Upper lobe of left lung (tissue), 4 donors: Measurements from ENCODE around the gene CENPP.

ENCODE experiments used
- CTCF ChIP-seq, 6 experiments: fragments of 450-650 bp in 4 of 6; fragments of 200-600 bp in 2 of 6; sonication (generic) in 2 of 6; IDR thresholded peaks; one replicate each; pipeline ENCODE4 v1.5.1; 2016 to 2019; ENCODE audit warnings: antibody characterized with exemption in 6 of 6
- EP300 ChIP-seq, 4 donors: sonication (generic); formaldehyde crosslinking; IDR thresholded peaks; one replicate each; pipeline ENCODE4 v1.5.1; 2017; ENCODE audit warnings: antibody characterized with exemption in 4 of 4, control low read depth in 2 of 4
- POLR2A ChIP-seq, 4 donors: fragments of 450-650 bp; IDR thresholded peaks; one replicate each; pipeline ENCODE4 v1.5.1; 2016 to 2017; ENCODE audit warnings: antibody characterized with exemption in 4 of 4, mild to moderate bottlenecking in 2 of 4
- POLR2AphosphoS5 ChIP-seq, 2 donors: sonication (generic); formaldehyde crosslinking; IDR thresholded peaks; one replicate each; pipeline ENCODE4 v1.5.1; 2017; ENCODE audit warnings: antibody characterized with exemption in 2 of 2

GRCh38 chr9:92423612-92424011, 97.9 kb downstream of the CENPP start:
- no peak for TF ChIP-seq CTCF (IDR thresholded peaks at IDR 0.05)
- TF ChIP-seq POLR2A (IDR thresholded peaks at IDR 0.05) = no peak
- no peak for TF ChIP-seq POLR2AphosphoS5 (IDR thresholded peaks at IDR 0.05)
- no peak for TF ChIP-seq EP300 (IDR thresholded peaks at IDR 0.05)
